HG02852 (cell line): ENCODE data around the gene DUSP23.
A peak's percentile ranks its signal among the peaks of the same experiment; 100 is the strongest.

Experiments
- ATAC-seq: cut with Tn5 transposase; IDR thresholded peaks from one replicate; pipeline ENCODE4 v1.9.1; 2021; ENCODE audit warnings: mild to moderate bottlenecking, moderate library complexity; ENCODE audit not compliant: unreplicated experiment

DUSP23 gene

GRCh38 chr1:159783724-159784123, 3.0 kb downstream of the DUSP23 start:
- no peak for ATAC-seq

- no peak for ATAC-seq
Observed at GRCh38 chr1:159786465-159786864, 5.7 kb downstream of the DUSP23 start.

DNA sequence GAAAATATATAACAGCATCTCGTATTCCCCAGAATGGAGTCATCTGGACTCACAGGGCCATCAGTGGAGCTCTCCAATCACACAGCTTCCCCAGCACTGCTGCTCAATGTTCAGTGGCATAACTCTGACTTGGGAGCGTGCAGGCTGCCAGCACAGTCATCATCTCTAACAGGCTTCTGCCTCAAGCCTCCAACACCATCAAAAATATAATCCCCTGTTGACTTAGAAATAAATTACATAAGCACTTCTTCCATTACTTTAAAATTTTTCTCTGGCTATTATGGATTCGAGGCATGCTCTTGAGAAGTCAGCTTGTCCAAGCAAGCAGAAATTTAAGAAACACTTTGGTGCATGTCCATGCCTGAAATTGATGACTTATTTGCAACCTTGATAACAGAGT, 6.2 kb downstream of the DUSP23 start:
- ATAC-seq, result no peak

DNA sequence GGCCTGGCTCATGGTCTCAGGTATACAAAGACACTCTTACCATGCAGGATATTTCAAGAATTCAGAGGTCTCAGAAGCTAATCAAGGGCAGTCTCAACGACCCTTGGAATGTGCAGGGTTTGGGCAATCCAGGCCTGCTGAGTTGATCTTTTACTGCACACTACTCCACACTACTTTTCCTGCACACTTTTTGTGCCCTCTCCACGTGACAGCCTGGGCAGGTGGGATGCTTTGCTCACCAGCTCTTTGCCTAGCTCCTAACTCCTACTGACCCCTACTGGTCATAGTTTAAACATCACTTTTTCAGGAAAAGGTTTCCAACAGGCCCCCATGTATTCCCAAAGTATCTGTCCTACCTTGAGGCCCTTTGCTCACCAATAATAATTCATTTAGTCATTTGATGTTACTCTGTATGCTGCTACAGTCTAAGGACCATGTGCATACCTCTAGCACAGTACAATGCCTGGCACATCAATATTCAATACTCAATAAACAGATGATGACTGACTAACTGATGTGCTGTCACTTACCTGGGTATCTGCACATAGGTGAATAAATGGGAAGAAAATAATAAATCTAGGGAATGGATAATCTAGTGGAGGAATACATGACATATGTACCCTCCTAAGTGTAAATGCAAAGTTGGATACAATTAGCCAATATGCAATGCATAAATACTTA, 9.6 kb downstream of the DUSP23 start:
- no peak for ATAC-seq

DNA sequence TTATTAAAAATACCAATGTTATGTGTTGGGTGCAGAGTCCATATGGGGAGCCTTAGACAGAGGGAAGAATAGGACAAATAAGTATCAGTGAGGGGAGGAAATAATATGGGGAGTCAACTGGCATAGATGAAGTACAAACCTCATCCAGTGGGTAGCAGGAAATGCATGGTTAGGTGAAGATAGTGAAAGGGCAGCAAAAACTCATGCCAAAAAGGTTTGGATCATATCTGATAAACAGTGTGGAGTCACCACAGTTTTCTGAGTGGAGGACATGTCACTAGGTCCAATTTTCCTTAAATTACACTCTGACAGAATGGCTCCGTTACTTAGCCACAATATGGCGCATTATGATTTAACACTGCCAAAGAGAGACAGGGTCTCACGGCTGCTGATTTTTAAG, 10.3 kb downstream of the DUSP23 start:
- ATAC-seq, result no peak

DNA sequence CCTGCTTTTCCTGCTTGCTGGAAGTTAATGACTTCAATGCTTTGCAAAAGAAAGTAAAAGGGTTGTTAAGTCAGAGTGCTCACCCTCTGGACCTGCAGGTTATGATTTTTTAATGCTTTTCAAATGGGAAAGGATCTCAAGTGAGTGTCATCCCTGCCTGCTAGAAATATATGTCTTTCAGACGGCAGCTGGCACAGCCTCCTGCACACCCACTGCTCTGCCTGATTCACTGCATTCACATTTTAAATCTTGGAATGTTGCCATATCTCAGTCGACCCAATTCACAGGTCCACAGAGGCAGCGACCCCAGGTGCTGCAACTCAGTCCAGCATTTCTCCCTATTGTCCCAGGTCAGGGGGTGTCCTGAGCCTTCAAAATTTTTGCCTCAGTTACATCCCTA, 10.7 kb downstream of the DUSP23 start:
- no peak for ATAC-seq

- ATAC-seq, result no peak
Observed at GRCh38 chr1:159795534-159795933, 14.8 kb downstream of the DUSP23 start.

- ATAC-seq, result no peak
Observed at GRCh38 chr1:159798893-159799292, 18.1 kb downstream of the DUSP23 start.

DNA sequence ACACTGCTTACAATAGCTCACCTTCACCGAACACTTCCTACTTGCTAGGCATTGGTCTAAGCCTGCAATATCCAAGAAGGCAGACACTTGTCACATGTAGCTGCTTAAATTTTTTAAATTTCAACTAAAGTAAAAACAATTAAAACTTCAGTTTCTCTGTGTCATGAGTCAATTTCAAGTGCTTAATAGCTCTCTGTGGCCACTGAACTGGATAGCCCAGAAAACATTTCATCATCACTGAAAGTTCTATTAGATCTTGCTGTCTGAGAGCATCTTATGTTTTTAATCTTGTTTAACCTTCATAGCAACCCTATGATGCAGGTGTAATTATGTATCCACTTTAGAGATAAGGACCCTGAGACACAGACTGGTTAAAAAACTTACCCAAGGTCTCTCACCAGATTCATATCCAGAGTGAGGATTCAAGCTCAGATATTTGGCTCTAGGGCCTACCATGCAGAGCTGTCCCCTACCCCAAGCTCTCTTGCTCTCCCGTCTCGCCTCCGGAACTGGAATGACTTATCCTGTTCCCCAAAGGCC, 18.8 kb downstream of the DUSP23 start:
- ATAC-seq, result no peak

GRCh38 chr1:159800177-159800930, 19.6 kb downstream of the DUSP23 start:
- ATAC-seq, result no peak

GRCh38 chr1:159802111-159802510, 21.3 kb downstream of the DUSP23 start, which contains the start of gene FCRL6:
Gene FCRL6 (plus strand): TSS chr1:159802360. CDS start chr1:159802425, 65 bp downstream.
- ATAC-seq, result no peak

DNA sequence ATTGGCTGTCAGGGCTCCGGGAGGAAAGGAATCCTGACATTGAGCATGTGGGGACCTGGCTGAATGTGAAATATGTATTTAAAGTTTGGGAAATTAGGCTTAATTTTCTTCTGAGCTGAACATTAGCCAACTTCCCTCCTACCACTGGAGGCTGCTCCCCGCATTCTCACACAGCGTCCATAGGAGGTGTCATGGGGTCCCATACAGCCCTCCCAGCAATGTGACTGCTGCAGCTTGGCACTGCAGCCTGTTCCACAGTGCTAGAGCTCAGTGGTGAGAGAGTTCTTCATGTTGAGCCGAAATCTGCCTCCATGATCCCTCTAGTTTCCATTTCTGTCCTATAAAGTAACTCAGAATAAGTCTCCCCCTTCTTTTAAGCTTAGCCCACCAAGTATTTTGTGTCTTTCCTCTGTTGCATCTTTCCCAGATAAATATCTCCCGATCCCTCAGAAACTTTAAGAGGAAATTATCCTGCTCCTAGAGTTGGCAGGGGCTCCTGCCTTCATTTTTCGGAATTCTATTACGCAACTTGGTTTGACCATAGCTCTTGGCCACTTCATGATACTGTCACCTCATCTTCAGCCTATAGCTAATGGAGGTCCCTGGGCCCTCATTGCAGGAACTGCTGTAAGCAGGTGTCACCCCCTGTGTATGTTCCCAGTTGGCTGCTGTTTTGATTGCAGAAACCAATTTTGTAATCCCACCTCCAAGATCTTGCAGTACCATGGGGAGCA, 23.4 kb downstream of the DUSP23 start:
- no peak for ATAC-seq

DNA sequence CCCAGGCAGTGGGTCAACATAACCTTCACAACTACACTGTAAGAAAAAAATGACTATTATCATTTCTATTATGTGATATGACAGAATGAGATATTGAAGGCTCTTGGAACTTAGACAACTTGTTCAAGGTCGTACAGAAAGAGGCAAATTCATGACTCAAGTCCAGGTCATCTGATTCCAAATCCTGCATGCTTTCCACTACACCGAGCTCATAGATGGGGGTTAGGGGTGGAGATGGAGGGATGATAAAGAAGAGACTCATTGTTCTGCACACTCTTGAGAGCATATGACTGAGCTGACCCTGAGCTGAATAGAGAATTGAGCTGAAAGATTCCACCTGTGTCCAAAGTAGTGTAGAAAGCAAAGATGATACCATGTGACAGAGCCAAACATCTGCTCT, 24.2 kb downstream of the DUSP23 start:
- no peak for ATAC-seq

- no peak for ATAC-seq
Observed at GRCh38 chr1:159815926-159816325, 35.2 kb downstream of the DUSP23 start.

- no peak for ATAC-seq
Observed at GRCh38 chr1:159817276-159818041, 36.7 kb downstream of the DUSP23 start.

DNA sequence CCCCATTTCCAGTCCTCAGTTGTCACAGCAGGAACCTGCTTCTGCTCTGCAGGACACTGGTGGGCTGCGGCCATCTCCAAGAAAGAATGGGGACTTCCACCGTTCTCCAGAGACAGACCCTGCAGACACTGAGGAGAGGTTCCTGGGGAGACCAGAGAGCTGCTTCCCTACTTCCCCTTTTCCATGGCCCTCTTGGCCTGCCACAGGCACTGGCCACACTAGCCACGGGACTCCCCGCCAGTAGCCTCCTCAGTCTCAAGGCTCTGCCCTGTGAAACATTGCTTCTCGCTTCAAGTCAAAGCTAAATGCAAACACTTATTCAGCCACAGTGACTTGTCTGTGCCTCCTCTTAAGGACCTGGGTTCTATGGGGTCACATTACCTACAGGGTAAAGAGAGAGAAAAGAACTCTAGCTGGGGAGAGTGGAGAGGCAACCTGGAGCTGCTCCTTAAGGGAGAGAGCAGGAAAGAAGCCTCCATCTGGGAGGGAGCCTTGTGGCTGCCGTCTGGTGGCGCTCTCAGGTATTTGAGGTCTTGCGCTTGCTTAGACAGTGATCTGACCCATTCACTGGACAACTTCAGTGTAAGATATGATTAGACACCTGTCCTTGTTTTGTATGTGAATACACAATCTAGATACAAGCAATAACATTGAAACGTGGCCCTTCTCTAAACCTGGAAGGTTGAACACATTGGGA, 40.6 kb downstream of the DUSP23 start:
- ATAC-seq, result no peak

GRCh38 chr1:159823406-159823805, 42.6 kb downstream of the DUSP23 start:
- no peak for ATAC-seq

DNA sequence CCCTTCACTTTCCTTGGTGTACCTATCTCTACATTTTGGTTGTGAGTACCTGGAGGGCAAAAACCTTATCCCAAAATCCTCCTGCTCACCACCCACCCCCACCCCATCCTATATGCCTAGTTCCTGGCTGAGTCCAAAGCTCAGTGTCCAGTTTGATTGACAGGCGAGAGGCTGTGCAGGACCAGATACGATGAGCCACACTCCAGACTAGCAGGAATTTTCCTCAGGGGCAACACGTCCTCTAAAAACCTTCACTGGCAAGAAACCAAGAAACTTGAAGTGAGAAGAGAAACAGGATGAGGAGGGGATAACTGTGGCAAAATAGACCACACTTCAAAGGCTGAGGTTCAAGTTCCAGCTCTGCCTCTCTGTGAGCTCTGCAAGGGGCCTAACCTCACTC, 44.8 kb downstream of the DUSP23 start:
- ATAC-seq, result no peak

GRCh38 chr1:159826441-159827101, 45.8 kb downstream of the DUSP23 start, which contains the start of gene SLAMF8:
Gene SLAMF8 (plus strand): TSS chr1:159826873. CDS start chr1:159826899, 26 bp downstream.
- ATAC-seq, result peak; percentile 66

DNA sequence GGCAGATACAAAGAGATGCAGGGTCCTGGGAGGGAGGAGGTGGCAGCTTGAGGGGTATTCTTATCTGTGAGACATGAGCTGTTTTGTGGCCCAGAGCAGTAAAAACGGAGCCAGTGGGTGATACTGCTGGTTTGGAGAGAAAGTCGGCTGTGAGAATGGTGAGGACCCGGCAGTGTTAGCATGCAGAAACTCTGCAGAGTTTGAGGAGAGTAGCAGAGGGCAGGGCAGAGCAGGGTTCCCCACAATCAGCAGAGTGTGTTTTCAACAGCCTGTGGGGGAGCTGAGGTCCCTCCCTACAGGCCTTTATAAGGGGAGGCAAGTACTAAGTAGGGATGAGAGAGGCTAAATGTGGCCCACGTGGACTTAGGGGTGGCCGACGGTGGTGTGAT, 46.3 kb downstream of the DUSP23 start:
- ATAC-seq, result no peak
